22Rv1 (cell line): ENCODE measurements around the gene ZDHHC1.

ENCODE experiments used
- ZFX ChIP-seq: fragments of 450-650 bp; IDR thresholded peaks from 2 replicates; pipeline ENCODE4 v1.6.1; 2017; ENCODE audit warnings: antibody characterized with exemption, borderline replicate concordance
- TF ChIP-seq, protein P1 (sequence below): fragments of 450-650 bp; IDR thresholded peaks from 2 replicates; pipeline ENCODE4 v1.5.1; 2017; ENCODE audit warnings: mild to moderate bottlenecking

DNA sequence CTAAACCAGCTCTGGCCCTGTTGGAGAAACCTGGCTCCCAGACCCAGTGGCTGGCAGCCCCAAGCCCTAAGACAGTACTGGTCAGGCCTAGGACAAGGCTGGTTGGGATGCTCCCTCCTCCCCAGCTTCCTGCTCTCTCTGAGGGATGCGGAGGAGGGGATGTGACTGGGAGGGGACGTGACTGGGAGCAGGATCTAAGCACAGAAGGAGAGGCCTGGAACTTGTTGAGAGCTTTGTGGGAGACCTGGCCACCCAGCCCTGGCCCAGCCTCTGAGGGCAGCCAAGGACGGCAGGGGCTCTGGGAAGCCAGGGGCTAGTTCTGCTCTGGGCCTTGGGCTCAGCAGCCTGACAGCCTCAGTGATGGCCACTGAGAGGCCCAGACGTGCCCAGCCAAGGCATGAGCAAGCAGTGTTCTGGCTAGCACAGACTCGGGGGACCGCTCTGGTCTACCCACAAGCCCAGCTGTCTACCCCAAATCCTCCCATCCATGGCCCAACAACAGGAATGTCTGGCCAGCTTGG is 41.9 kb upstream of the ZDHHC1 start:
- TF ChIP-seq, protein P1, sequence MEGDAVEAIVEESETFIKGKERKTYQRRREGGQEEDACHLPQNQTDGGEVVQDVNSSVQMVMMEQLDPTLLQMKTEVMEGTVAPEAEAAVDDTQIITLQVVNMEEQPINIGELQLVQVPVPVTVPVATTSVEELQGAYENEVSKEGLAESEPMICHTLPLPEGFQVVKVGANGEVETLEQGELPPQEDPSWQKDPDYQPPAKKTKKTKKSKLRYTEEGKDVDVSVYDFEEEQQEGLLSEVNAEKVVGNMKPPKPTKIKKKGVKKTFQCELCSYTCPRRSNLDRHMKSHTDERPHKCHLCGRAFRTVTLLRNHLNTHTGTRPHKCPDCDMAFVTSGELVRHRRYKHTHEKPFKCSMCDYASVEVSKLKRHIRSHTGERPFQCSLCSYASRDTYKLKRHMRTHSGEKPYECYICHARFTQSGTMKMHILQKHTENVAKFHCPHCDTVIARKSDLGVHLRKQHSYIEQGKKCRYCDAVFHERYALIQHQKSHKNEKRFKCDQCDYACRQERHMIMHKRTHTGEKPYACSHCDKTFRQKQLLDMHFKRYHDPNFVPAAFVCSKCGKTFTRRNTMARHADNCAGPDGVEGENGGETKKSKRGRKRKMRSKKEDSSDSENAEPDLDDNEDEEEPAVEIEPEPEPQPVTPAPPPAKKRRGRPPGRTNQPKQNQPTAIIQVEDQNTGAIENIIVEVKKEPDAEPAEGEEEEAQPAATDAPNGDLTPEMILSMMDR: no peak
- TF ChIP-seq ZFX: no peak
